H1 (cell line): ENCODE data around the gene HDAC7. TPM values are rescaled to one million over a fixed set of nuclear protein-coding genes. Genes with fewer than 3 reads are reported as not detected.

ENCODE experiments used
- BACH1 ChIP-seq: IDR thresholded peaks from 2 replicates; pipeline ENCODE4 v1.6.1; 2012; ENCODE audit warnings: low read length, improper control_type of control experiment
- CHD1 ChIP-seq: IDR thresholded peaks from 2 replicates; pipeline ENCODE4 v1.6.1; 2012; ENCODE audit warnings: low read depth, low read length, improper control_type of control experiment
- JUN ChIP-seq: IDR thresholded peaks from 2 replicates; pipeline ENCODE4 v1.6.1; 2011; ENCODE audit warnings: low read depth, mild to moderate bottlenecking, improper control_type of control experiment, low read length
- POLR2A ChIP-seq, 2 experiments: IDR thresholded peaks; 1 replicate in 1 of 2; 2 replicates in 1 of 2; pipeline ENCODE4 v1.6.1; 2011; ENCODE audit warnings: low read depth in 2 of 2, low read length in 2 of 2, mild to moderate bottlenecking in 2 of 2; ENCODE audit errors: control extremely low read depth in 1 of 2
- TEAD4 ChIP-seq: IDR thresholded peaks from 2 replicates; pipeline ENCODE4 v1.6.1; 2012; ENCODE audit warnings: low read depth, low read length, inconsistent platforms, mixed read lengths
- YY1 ChIP-seq: IDR thresholded peaks from 2 replicates; pipeline ENCODE4 v1.6.1; 2011; ENCODE audit warnings: low read depth, mild to moderate bottlenecking, low read length
- polyA plus RNA-seq, 7 experiments: library from polyadenylated mRNA; depleted of rRNA in 3 of 7; stranded (reverse) in 5 of 7; unstranded in 2 of 7; fragments of >200 nt in 5 of 7; fragments of 200-250 nt in 2 of 7; gene quantifications; 1 replicate in 5 of 7; 2 replicates in 1 of 7; 4 replicates in 1 of 7; pipeline versions ENCODE4 v1.2.1 to v1.2.3, GENCODE V29; 2011 to 2013; ENCODE audit warnings: missing spikeins in 2 of 7, mixed read lengths in 2 of 7
- total RNA-seq: library from RNA; stranded (reverse); fragmentation: NEBNext Ultra II Directional; extraction: Animal tissue kit (Norgen Biotek cat#: 25700); gene quantifications from 2 replicates; pipeline ENCODE4 v1.2.1, GENCODE V29; 2021
- TF ChIP-seq, protein P1 (sequence below): IDR thresholded peaks from 2 replicates; pipeline ENCODE4 v1.6.1; 2012; ENCODE audit warnings: inconsistent platforms

HDAC7 gene
- total and polyA plus RNA-seq, 2 of the 8 experiments (the other 6 are each of a cell fraction or from before 2014, with no cell fraction given), result 25.5 to 84.9 TPM

DNA sequence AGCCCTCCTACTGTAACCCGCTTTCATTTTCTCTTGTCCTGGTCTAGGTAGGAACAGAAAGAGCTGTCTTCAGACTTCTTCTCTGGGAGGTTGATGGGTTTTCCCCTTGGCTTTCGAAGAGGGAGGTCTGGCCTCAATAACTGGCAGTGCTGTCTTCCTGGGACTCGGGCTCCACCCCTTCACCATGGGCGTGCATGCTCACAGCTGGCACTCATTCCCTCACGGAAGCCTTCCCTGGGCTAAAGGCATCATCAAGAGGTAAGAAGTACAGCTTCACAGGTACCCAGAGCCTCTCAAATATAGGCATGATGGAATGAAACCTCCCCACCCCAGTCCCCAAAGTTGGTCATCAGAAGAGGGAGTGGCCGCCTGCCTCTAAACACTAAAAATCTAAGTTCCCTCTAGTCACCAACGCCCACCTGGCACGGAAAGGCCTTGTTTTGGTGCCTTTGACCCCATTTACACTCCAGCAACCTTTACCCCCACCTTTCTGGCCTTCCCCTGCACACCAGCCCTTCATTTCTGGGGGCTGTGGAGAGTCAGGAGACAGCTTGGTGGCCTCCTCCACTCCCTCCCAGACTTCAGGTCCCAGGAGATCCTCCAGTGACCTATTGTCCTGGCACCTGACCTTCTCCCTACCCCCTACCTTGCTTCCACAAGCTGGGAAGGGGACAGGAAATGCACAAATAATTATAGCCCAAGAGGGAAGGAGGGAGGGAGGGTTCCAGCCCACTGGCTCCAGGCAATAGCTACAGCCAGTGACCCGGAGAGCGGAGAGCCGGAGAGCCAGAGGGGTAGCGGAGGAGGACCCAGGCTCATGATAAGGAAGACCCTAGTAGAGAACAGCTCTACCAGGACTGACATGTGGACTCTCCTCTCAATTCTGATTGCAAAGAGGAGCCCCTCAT lies 63.8 kb downstream of the HDAC7 start (continued):
- no peak for TF ChIP-seq YY1
- no peak for TF ChIP-seq BACH1
- TF ChIP-seq, protein P1, sequence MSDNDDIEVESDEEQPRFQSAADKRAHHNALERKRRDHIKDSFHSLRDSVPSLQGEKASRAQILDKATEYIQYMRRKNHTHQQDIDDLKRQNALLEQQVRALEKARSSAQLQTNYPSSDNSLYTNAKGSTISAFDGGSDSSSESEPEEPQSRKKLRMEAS, result no peak
- no peak for TF ChIP-seq POLR2A (IDR thresholded peaks at IDR 0.05; ENCODE audit: control extremely low read depth in 1 of 2, low read depth in 2 of 2, low read length in 2 of 2)
- no peak for TF ChIP-seq TEAD4
- no peak for TF ChIP-seq JUN
- TF ChIP-seq CHD1, result no peak
